D721Med (cell line): Measurements from ENCODE around the gene PTPRT.
A peak's percentile ranks its signal among the peaks of the same experiment; 100 is the strongest.

Source experiments
- DNase-seq: peaks from one replicate; pipeline ENCODE4 v3.0.0; 2011; ENCODE audit warnings: low spot score; ENCODE audit not compliant: insufficient read length
- FAIRE-seq: peaks from 2 replicates; lab custom pipeline; 2011; peaks lifted over from hg19 to GRCh38; lab: Jason Lieb, UNC
- TF ChIP-seq, protein P1 (sequence below): IDR thresholded peaks from 2 replicates; pipeline ENCODE4 v1.5.1; 2012; ENCODE audit warnings: mild to moderate bottlenecking, control low read depth; ENCODE audit not compliant: insufficient read depth; ENCODE audit errors: missing control alignments

The PTPRT gene

DNA sequence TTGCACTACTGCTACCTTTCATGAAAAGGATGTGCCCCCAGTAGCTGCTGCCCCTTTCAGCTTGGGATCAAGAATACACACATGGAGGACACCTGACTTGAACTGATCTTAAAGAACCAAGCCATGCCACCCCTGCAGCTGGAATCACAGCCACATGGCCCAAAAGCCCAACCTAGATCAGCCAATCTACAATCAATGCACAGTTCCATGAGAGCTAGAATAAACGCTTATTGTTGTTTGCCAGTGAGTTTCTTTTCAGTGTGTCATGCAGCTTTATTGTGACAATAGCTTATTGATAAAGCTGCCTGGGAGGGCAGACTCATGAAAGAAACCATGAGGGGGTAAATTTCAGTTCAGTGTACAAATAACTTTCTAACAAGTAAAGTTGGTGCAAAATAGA is 397.7 kb downstream of the PTPRT start:
- no peak for FAIRE-seq

DNA sequence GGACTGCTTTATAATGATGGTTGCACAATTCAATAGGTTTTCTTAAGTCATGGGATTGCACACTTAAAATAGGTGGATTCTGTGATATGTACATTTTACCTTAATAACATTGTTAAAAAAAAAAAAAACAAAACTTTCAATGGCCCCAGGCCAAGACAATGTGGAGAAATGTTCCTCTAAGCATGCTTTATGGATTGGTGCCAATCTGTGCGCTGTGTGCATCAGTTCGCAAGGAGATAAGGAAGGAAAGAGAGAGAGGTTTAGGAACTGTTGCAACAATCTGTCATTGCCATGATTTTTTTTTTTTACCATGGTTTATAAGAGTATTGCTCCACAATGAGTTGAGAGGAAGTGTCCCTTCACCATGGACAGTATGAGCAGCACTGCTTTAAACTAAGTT is 399.6 kb downstream of the PTPRT start:
- TF ChIP-seq, protein P1, sequence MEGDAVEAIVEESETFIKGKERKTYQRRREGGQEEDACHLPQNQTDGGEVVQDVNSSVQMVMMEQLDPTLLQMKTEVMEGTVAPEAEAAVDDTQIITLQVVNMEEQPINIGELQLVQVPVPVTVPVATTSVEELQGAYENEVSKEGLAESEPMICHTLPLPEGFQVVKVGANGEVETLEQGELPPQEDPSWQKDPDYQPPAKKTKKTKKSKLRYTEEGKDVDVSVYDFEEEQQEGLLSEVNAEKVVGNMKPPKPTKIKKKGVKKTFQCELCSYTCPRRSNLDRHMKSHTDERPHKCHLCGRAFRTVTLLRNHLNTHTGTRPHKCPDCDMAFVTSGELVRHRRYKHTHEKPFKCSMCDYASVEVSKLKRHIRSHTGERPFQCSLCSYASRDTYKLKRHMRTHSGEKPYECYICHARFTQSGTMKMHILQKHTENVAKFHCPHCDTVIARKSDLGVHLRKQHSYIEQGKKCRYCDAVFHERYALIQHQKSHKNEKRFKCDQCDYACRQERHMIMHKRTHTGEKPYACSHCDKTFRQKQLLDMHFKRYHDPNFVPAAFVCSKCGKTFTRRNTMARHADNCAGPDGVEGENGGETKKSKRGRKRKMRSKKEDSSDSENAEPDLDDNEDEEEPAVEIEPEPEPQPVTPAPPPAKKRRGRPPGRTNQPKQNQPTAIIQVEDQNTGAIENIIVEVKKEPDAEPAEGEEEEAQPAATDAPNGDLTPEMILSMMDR: no peak
- DNase-seq: no peak
- FAIRE-seq: no peak

More for the DNA sequence above, 397.7 kb downstream of the PTPRT start:
- no peak for DNase-seq
- TF ChIP-seq, protein P1: no peak

DNA sequence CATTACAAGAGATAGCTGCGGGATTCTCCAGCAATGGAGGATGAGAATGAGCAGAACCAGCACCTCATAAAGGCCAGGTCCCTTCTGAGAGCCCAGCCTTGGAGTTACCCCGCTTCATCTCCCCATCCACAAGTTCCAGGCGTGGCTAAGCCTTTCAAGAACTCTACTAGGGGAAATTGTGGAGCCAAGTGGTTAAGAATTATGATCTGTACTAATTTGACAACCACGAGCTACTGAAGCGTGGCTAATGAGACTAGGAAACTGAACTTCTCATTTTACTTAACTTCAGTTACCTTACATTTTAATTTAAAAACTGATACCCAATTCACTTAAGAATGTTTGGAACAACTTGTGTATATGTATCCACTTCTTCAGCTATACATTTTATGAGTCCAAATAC is 401.0 kb downstream of the PTPRT start:
- TF ChIP-seq, protein P1: no peak
- no peak for DNase-seq
- FAIRE-seq: no peak

DNA sequence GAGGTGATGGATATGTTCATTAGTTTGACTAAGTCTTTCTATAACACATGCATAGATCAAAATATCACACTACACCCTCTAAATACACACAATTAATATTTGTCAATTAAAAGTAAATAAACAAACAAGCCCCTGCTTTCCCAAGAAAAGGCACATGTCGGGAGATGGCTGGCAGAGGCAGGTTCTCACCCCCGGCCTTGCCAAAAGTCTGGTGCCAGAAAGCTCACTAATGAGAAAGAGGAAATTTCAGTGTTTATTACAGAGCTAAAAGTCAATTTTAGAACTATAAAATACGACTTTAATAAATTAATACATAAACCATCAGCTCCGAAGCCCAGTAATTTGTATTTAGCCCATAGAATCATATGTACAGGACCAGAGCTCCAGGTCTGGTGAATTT is 404.7 kb downstream of the PTPRT start:
- TF ChIP-seq, protein P1: no peak
- FAIRE-seq: no peak

DNA sequence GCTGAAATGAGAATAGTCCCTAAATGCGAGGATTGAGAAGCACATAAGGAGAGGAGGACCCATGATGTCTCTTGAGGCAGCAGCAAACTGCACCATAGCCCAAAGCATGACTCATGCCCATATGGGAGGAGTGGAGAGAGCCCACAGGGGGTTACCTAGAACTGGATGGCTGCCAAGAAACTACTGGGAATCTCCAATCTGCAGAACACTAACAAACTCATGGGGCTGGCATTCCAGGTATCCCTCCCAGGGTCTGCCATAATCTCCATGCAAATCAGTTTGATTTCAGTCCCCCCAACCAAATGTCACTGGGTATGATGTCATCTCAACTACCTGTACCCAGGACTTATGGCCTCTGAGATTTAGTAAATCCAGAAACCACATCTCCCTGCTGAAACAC is 410.5 kb downstream of the PTPRT start:
- TF ChIP-seq, protein P1: no peak
- FAIRE-seq: no peak
- DNase-seq: no peak

More for the DNA sequence above, 404.7 kb downstream of the PTPRT start:
- DNase-seq: no peak

DNA sequence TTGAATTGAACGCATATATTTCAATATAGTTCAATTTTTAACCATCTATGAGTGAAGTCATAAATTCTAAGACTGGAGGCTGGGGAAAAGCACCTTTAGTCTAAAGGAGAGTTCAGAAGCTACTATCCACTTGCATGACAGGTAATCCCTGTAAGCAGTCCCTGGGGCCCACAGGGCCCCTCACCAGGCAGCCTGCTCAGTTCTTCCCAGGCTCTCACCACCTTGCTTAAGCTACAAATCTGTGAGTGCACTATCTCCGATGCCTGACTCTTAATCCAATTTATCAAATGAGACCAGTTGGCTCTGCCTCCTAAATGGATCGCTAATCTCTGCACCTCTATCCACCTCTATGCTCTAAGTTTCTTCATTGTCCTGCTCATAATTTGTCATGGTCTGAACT is 413.8 kb downstream of the PTPRT start:
- TF ChIP-seq, protein P1: no peak
- FAIRE-seq (peak; percentile 41), DNase-seq (peak; percentile 34)

DNA sequence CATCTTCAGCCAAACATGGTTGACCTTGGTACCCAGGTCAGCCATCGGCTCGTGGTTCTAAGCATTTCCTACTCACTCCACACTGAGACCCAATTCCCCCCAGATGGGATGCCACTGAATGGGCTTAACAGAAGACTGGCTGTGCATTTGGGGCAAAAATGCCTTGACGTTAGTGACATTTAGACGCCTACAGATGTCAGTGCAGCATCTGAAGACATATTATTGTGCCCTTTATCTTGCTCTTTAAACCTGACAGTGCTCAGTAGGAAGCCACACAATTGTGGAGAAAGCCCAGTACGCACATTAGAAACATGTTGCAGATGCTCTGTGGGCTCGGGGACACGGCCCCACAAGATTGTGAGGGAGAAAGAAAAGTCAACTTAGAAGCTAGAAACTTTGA is 414.7 kb downstream of the PTPRT start:
- no peak for DNase-seq
- TF ChIP-seq, protein P1: no peak
- FAIRE-seq: no peak
